NCI-H1105 treated with DMSO at 0.1 percent for 48 hours (cell line): Measurements from ENCODE around the gene NAA20.
A peak's percentile ranks its signal among the peaks of the same experiment; 100 is the strongest.

Experiments
- DNase-seq: peaks from one replicate; lab custom pipeline; 2025; lab: John Stamatoyannopoulos, UW

NAA20 gene

GRCh38 chr20:20017001-20017843, at the start of gene NAA20:
Gene NAA20 (plus strand): TSS chr20:20017362. CDS start chr20:20017397, 35 bp downstream.
- DNase-seq: peak; percentile 93

GRCh38 chr20:19967445-19967844, 49.7 kb upstream of the NAA20 start:
- no peak for DNase-seq

DNA sequence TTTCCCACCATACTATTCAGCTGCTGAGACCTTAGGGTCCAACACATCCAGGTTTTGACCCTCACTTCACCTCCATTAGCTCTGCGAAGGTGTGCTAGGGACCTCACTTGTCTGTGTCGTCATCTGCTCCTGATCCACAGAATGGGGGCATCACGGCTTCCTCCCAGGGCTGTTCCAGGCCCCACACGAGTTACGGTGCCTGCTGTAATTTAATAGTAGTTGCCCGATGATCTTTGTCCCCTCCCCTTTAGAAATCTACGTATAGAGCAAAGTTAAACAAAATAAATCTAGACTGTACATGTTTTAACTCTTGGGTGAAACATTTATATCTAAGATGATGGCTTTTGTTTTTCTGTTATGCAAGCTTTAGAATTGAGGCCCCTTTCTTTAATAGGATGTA, 49.1 kb upstream of the NAA20 start:
- no peak for DNase-seq

- DNase-seq: no peak
These were observed 48.6 kb upstream of the NAA20 start for GRCh38 chr20:19968466-19969073.

DNA sequence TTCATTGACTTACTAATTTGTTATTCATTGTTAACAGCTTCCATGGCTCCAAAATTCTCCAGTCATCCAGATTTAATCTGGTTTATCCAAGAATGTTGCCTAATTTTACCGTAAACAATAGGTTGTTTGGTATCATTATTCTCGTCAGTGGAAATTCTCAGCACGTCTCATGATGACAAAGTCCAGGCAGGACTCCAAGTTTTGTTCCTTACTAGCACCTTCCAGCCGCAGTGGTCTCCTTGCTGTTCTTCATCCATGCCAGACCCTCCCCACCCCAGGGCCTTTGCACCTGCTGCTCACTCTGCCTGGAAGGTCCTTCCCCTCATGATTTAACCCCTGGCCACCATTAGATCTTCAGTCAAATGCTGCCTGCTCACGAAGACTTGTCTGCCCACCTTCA, 48.1 kb upstream of the NAA20 start:
- no peak for DNase-seq

DNA sequence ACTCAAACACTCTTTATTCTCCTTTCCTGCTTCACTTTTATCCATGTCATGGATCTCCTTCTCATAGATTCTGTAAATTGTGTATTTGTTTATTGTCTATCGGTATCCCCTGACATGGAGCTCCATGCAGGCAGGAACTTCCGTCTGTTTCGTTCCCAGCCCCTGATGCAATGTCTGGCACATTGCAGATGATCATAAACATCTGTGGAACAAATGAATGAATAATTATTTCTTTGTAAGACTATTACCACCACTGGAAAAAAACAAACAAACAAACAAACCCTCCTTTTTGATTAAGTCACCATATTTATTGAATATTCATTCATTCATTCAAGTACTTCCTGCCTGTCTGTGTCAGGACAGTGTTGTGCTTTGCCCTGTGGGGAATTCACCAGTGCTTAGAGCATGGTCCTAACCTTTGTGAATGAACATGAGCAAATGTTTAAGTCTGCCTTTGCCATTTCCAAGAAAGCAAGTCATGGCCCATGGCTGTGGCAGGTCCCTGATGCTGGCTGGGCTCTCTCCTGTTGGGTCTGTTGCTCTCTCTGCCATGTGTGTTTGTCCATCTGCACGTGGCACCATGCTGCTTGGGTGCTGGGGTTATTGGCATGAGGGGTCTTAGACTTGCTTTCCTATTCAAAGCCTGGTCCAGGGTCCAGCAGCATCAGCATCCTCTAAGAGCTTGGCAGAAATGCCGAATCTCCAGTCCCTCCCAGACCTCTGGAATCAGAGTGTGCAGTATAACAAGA, 47.5 kb upstream of the NAA20 start:
- no peak for DNase-seq

GRCh38 chr20:19970256-19970765, 46.9 kb upstream of the NAA20 start:
- DNase-seq: no peak

DNA sequence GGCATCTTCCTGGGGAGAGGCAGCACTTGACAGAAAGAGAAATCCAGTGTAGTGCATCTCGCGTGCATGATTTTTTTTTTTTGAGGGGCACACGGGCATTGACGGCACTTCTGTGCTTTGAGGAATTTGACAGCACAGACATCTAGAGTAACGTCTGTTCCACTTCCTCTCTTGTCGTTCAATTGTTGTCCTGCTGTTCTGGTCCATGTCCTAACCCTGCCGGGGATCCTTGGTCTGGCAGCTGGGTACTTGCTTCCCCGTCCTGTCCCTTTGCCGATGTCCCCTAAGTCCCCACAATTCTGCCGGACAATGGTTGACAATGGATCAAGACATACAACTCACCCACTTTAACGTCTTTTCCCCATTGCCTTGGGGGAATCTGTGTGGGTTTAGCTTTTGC, 46.0 kb upstream of the NAA20 start:
- no peak for DNase-seq

- no peak for DNase-seq
These were observed 43.1 kb upstream of the NAA20 start for GRCh38 chr20:19973961-19974629.

- peak; percentile 71 for DNase-seq
These were observed 42.3 kb upstream of the NAA20 start for GRCh38 chr20:19974630-19975435.

DNA sequence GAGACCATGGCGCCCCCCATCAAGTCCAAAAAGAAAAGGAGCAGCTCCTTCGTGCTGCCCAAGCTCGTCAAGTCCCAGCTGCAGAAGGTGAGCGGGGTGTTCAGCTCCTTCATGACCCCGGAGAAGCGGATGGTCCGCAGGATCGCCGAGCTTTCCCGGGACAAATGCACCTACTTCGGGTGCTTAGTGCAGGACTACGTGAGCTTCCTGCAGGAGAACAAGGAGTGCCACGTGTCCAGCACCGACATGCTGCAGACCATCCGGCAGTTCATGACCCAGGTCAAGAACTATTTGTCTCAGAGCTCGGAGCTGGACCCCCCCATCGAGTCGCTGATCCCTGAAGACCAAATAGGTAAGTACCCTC, 41.7 kb upstream of the NAA20 start:
- no peak for DNase-seq

- DNase-seq: no peak
These were observed 41.3 kb upstream of the NAA20 start for GRCh38 chr20:19975901-19976300.

- no peak for DNase-seq
These were observed 40.4 kb upstream of the NAA20 start for GRCh38 chr20:19976595-19977372.

DNA sequence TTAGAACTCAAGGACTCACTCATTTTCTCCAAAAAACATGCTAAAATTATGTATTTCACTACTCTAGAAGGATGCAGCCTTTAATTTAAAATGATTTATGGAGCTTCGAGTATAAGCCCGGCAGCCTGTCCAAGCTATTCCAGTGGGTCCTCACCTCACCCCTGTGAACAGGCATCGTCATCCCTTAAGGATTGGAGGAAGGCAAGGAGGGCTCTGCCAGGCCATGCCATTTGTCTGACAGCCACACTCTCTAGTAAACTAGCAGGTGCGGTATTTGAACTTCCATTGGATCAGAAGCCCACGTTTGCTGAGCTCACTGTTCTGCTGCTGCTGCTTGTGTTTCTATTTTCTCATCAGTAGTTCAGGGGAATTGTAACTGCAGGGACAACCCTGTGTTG, 39.8 kb upstream of the NAA20 start:
- no peak for DNase-seq

- no peak for DNase-seq
These were observed 38.5 kb upstream of the NAA20 start for GRCh38 chr20:19978511-19979210.

GRCh38 chr20:19981031-19981451, 36.1 kb upstream of the NAA20 start:
- no peak for DNase-seq

DNA sequence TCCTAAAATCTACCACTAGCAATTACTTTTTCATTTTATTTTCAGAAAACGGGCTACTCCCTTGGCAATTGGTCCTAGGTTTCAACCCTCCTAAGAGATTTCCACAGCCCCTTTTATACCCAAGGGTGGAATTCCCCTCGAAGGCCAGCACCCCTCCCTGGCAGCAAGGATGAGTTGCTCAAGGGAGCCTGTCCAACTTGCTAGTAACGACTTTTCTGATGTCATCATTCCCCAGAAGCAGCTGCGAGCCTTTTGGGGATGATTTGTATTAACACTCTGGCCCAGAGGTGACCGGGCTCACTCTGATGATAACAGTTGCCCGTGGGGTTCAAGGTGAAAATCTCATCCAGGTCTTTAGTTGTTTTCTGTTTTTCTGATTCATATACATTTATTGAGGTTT, 30.7 kb upstream of the NAA20 start:
- no peak for DNase-seq

DNA sequence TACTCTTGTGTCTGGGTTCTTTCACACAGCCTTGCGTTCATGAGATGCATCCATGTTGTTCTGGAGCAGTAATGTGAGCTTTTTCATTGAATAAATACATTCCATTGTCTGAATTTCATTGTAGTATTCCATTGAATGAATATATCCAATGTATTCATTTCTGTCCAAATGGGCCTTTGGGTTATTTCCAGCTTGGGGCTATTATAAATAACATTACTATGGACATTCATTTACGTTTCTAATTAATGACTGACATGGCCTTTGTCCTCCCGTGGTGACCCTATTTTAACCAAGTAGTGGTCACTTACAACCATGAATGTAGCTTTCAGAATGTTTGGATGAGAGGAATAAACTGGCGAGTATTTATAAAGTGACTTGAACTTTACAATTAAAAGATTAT, 30.1 kb upstream of the NAA20 start:
- no peak for DNase-seq

- no peak for DNase-seq
These were observed 26.3 kb upstream of the NAA20 start for GRCh38 chr20:19990850-19991249.

- no peak for DNase-seq
These were observed 25.9 kb upstream of the NAA20 start for GRCh38 chr20:19991308-19991707.
